Testis (tissue), 2 donors: ENCODE measurements around the gene OPN1MW3.
"Not testable (repeated sequence)": the region's sequence is repeated elsewhere in the genome, so short reads cannot be mapped to it uniquely, and the experiment has no call there.

Source experiments
- CTCF ChIP-seq, 3 experiments: fragments of 450-650 bp in 2 of 3; fragments of 200-600 bp in 1 of 3; sonication (generic) in 1 of 3; IDR thresholded peaks; one replicate each; pipeline ENCODE4 v1.5.1; 2016 to 2019; ENCODE audit warnings: antibody characterized with exemption in 3 of 3, mild to moderate bottlenecking in 2 of 3, moderate library complexity in 1 of 3
- POLR2A ChIP-seq: fragments of 450-650 bp; IDR thresholded peaks from one replicate; pipeline ENCODE4 v1.6.1; 2017; ENCODE audit warnings: antibody characterized with exemption, mild to moderate bottlenecking, moderate library complexity

- not testable (repeated sequence) for TF ChIP-seq CTCF (IDR thresholded peaks at IDR 0.05); POLR2A
Measured at GRCh38 chrX:154219456-154219855, 37.9 kb upstream of the OPN1MW3 start, which contains the start of gene OPN1MW2.
